HT-29 (cell line): ENCODE results near the gene NR1H2. TPM values are rescaled to one million over a fixed set of nuclear protein-coding genes. Genes with fewer than 3 reads are reported as not detected.
"Not testable (repeated sequence)": the region's sequence is repeated elsewhere in the genome, so short reads cannot be mapped to it uniquely, and the experiment has no call there.

Source experiments
- DNase-seq: peaks from one replicate; pipeline ENCODE4 v3.0.0-alpha.2; 2015; ENCODE audit warnings: low spot score
- total RNA-seq: library from RNA; depleted of rRNA; stranded (reverse); fragments of >200 nt; shearing (Covaris generic); gene quantifications from 2 replicates; pipeline ENCODE4 v1.2.3, GENCODE V29; 2014; rRNA removed

The NR1H2 gene
- total RNA-seq: 111 and 113 TPM in 2 replicates

DNA sequence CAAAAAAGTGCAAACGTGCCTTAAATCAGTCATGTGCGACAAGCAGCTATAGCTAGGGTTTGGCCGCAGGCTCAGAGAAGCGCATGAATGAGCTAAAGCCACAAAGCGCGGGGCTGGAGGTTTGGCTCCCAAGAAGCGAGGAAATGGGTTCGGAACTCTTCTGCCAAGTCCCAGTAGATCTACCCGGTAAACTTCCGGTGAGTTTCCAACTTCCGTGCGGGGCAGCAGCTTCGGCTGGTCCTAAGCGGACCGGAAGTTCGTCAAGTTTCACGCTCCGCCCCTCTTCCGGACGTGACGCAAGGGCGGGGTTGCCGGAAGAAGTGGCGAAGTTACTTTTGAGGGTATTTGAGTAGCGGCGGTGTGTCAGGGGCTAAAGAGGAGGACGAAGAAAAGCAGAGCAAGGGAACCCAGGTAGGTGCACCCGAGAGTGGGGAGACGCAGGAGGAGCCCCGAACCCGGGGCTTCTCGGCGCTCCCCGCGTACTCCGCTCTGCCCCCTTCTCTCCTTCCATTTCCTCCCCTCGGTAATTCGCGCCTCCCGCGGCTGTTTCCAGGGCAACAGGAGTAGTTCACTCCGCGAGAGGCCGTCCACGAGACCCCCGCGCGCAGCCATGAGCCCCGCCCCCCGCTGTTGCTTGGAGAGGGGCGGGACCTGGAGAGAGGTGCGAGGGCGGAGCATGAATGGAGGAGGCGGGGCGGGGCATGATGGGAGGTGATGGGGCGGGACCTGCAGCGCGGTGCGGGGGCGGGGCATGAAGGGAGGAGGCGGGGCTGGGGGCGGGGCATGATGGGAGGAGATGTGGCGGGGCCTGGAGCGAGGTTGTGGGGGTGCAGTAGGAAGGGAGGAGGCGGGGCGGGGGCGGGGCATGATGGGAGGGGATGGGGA, at the start of gene NR1H2:
NR1H2 (plus strand) TSS at position 292 of the 885 bp plus-strand sequence. CDS start 1,149 bp downstream, outside the sequence.
- peak; percentile 99 for DNase-seq

DNA sequence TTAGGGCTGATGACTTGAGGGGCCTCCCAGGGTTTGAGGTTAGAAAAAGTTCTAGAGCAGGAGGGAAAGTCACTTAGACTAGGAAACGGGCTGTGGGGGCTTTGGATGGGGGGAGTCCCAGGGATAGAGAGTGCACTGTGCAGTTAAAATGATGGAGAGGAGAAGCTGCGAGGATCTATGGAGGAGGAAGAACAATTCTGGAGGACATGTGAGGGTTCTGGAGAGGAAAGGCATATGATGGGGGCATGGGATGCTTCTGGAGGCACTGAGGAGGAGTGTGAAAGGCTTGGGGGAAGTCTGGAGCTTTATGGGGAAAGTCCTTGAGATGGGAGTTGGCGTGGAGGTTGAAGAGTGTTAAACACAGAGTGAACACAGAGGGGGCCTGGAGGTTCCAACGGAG, 49.2 kb upstream of the NR1H2 start:
- no peak for DNase-seq

- DNase-seq: no peak
Measured at GRCh38 chr19:50327461-50328223, 48.6 kb upstream of the NR1H2 start.

- peak; percentile 64 for DNase-seq
Measured at GRCh38 chr19:50328224-50328872, 47.9 kb upstream of the NR1H2 start.

DNA sequence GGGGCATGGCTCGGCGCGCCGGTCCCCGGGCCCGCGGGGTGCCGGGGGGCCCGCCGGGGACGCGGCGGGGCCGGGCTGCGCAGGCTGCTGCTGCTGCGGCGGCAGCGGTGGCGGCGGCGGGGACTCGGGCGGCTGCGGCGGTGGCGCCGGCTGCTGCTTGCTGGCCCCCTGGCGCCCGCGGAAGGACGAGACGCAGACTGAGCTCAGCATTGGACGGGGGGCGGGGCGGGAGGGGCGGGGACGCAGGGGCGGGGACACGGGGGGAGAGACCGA, 47.4 kb upstream of the NR1H2 start:
- no peak for DNase-seq

GRCh38 chr19:50329146-50329925, 46.9 kb upstream of the NR1H2 start, which contains the start of gene KCNC3:
KCNC3 (minus strand) TSS chr19:50329377; CDS start chr19:50329082, 295 bp downstream.
- peak; percentile 100 for DNase-seq

DNA sequence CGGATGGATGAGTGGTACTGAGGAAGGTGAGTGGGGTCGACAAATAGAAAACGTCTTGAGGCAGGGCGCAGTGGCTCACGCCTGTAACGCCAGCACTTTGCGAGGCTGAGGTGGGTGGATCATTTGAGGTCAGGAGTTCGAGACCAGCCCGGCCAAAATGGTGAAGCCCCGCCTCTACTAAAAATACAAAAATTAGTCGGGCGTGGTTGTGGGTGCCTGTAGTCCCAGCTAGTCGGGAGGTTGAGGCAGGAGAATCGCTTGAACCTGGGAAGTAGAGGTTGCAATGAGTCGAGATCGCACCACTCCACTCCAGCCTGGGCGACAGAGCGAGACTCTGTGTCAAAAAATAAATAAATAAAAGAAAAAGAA, 46.3 kb upstream of the NR1H2 start:
- not testable (repeated sequence) for DNase-seq

DNA sequence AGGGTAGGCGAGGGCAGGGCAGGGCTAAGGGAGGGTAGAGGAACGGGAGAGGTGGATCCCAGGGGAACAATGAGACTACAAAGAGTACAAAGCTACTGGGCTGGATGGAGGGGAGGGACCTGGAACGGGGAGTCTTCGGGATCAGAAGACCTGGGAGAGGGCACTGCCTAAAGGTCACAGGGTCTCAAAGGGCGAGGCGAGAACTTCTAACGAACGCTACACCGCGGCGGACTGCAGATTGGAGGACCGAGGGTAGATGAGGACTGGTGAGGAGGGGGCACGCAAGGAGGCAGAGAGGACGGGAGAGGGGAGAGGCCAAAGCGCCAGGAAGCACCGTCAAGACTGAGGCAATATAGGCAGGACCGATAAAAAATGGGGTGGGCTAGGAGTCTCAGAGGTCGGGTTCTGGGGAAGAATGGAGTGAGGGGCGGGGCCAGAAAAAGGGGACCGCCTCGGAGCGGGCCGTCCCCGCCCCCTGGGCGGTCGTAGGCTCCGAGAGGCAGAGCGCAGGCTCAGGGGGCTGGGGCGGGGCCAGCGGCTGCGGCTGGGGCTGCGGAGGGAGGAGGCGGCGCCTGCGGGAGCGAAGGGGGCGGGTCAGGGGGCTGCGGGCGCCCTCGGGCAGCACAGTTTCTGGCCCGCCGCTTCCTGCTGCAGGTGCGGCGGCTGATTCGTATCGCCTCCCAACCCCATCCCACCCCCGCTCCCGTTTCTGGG, 45.7 kb upstream of the NR1H2 start:
- peak; percentile 94 for DNase-seq

GRCh38 chr19:50331221-50331993, 44.9 kb upstream of the NR1H2 start:
- DNase-seq: peak; percentile 49

- no peak for DNase-seq
Measured at GRCh38 chr19:50331994-50332243, 44.3 kb upstream of the NR1H2 start.

GRCh38 chr19:50332244-50333038, 43.8 kb upstream of the NR1H2 start:
- DNase-seq: peak; percentile 97

GRCh38 chr19:50333235-50333736, 43.0 kb upstream of the NR1H2 start:
- DNase-seq: peak; percentile 100

DNA sequence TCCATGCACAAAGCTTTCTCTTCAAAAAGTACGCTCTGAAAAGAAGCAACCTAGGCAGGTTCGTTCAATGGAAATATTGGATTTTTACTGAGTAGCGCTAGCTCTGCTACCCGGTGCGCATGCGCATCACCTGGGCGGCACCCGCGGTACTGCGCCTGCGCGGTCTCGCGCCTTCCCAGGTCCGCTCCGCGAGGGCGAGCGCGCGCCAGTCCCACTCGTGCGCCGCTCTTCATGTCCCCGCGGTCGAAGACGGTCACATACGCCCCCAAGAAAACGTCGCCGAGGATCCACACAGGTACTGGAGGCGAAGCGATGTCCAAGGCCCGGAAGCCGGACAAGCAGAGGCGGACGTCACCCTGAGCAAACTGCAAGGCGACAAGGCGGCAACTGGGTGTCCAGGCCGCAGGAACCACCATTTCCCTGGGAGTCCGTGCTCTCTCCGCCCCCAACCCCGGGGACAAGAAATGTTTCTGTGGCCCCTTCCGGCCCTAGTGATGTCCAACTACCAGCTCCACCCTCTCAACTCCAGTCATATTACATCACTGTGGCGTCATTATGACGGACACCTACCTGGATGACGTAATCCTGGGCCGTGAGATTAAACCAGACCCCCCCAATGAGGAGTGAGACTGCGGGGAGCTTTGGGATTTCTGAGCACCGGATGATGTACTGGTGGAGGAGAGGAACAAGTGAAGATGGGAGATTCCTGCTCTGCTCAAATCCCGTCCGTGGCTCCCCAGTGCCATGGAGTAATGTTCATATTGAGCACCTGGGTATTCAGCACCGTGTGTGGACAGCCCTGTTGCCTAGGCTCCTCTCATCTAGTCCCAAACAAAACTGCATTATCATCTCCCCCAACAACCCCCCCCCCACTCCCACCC, 42.3 kb upstream of the NR1H2 start:
- DNase-seq: no peak

- DNase-seq: no peak
Measured at GRCh38 chr19:50334741-50335421, 41.4 kb upstream of the NR1H2 start.

DNA sequence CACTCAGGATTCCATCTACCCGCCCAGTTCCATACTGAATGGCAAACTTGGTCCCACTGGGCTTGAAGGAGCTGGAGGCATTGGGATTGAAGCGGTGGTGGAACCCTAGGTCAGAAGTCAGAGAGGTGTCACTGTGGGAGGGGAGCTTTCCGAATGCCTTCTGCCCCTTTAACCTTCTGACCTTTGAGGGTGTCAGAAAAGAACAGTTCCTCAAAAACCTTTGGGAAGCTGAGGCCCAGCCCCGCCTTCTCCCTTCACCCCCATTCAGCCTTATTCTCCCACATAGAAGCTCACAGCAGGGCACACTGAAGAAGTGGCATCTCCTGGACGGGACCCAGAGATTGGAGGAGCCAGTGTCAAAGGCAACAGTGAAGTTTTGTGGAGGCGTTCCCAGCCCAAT, 39.2 kb upstream of the NR1H2 start:
- not testable (repeated sequence) for DNase-seq

- no peak for DNase-seq
Measured at GRCh38 chr19:50340331-50340730, 35.9 kb upstream of the NR1H2 start.

GRCh38 chr19:50341091-50341564, 35.1 kb upstream of the NR1H2 start:
- no peak for DNase-seq
